ENCODE data around the gene DMBT1.

DMBT1 gene

DNA sequence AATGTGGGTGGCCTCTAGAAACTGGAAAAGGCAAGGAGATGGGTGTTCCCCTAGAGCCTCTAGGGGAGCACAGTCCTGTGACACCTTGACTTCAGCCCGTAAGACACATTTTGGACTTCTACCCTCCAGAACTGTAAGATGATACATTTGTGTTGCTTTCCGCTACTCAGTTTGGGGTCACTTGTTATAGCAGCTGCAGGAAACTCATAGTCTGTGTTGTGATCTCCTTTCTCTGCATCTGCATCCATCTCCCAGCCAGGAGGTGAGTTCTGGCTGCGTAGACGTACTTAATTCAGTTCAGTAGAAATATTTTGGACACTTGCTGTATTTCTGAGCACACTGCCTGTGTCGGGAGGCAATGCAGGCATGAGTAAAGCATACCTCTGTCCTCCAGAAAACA is 29.3 kb upstream of the DMBT1 start:
- H3K27ac ChIP-seq: no peak overlapping the region
- no peak for TF ChIP-seq ZFX (IDR thresholded peaks at IDR 0.05)

DNA sequence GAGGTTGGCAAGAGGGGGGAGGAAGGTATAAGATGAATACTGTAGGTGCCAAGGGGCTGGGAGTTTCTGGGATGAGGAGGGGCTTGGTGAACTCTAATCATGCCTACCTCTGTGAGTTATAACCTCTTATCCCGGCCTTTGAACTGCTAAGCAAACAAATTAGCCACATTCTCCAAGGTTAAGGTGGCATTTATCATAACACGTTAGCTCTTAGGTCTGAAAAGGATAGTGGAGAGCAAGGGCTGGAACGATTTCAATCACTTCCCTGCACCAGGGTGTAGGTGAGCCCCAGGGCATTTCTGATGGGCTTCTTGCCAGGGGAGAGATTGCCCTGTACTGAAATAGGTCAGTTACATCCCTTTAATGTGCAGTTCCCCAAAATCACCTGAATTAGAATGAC is 28.6 kb upstream of the DMBT1 start:
- TF ChIP-seq, protein P1, sequence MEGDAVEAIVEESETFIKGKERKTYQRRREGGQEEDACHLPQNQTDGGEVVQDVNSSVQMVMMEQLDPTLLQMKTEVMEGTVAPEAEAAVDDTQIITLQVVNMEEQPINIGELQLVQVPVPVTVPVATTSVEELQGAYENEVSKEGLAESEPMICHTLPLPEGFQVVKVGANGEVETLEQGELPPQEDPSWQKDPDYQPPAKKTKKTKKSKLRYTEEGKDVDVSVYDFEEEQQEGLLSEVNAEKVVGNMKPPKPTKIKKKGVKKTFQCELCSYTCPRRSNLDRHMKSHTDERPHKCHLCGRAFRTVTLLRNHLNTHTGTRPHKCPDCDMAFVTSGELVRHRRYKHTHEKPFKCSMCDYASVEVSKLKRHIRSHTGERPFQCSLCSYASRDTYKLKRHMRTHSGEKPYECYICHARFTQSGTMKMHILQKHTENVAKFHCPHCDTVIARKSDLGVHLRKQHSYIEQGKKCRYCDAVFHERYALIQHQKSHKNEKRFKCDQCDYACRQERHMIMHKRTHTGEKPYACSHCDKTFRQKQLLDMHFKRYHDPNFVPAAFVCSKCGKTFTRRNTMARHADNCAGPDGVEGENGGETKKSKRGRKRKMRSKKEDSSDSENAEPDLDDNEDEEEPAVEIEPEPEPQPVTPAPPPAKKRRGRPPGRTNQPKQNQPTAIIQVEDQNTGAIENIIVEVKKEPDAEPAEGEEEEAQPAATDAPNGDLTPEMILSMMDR (conservative IDR thresholded peaks at IDR 0.05): no peak
- TF ChIP-seq ZFX (IDR thresholded peaks at IDR 0.05): no peak

DNA sequence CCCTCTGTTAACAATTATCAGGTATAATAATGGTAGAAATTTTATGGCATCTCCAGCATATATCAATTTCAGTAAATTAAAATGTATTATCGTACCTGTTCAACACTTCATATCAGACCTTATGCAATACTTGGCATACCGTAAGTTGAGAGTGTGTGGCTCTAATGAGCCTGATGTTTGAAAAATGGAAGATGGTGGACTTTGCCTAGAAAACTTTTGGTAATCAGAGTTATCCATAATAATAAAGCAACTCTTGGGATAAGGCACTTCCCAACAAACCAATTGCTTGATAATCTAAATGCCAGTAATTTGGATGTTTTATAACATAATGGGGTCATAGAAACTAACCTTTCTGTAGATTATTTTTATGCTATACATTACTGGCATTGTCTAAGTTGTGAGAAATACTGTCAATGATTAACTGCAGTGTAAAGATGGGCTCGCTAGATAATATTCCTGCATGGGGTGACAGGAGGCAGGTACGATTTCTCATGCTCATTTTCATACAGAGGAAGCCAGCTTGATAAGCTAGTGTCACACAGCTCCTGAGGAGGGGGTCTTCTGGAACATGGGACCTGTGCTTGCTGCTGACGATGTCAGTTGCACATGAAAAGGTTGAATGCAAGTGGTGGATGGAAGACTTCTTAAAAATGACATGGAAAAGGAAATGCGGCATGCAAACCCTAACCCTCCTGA is 27.8 kb upstream of the DMBT1 start:
- TF ChIP-seq ZFX (IDR thresholded peaks at IDR 0.05): no peak
- TF ChIP-seq, protein P1 (conservative IDR thresholded peaks at IDR 0.05): no peak
- no peak overlapping the region for H3K27ac ChIP-seq

More for the DNA sequence above, 28.6 kb upstream of the DMBT1 start:
- H3K27ac ChIP-seq: no peak overlapping the region

DNA sequence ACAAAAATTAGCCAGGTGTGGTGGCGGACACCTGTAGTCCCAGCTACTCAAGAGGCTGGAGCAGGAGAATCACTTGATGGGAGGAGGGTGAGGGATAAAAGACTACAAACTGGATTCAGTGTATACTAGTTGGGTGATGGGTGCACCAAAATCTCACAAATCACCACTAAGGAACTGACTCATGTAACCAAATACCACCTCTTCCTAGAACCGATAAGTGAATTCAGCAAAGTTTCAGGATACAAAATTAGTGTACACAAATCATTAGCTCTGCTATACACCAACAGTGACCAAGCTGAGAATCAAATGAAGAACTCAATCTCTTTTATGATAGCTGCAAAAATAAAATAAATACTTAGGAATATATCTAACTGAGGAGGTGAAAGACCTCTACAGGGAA is 23.0 kb upstream of the DMBT1 start:
- no peak for TF ChIP-seq ZFX (IDR thresholded peaks at IDR 0.05)
- TF ChIP-seq, protein P1 (conservative IDR thresholded peaks at IDR 0.05): no peak
- H3K27ac ChIP-seq: no peak overlapping the region

DNA sequence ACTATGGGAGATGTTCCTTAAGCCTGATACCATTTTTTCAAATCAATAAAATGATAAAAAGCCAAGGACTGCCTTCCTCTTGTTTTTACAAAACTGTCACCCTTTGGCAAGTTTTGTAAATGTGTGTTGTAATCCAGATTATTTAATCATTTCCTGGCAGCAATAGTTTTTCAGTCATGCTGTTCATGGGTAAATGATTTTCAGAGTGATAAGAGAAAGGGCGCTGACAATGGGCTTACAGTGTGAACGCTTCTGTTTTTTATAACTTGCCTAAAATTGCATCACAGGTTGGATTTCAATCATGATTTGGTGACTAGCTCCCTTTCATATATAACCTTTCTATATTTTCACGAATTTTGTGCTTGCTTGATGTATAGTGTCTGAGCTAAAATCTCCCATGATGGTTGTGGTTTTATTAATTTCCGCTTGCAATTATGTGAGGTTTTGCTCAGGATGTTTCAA is 19.0 kb upstream of the DMBT1 start:
- H3K27ac ChIP-seq: no peak overlapping the region

DNA sequence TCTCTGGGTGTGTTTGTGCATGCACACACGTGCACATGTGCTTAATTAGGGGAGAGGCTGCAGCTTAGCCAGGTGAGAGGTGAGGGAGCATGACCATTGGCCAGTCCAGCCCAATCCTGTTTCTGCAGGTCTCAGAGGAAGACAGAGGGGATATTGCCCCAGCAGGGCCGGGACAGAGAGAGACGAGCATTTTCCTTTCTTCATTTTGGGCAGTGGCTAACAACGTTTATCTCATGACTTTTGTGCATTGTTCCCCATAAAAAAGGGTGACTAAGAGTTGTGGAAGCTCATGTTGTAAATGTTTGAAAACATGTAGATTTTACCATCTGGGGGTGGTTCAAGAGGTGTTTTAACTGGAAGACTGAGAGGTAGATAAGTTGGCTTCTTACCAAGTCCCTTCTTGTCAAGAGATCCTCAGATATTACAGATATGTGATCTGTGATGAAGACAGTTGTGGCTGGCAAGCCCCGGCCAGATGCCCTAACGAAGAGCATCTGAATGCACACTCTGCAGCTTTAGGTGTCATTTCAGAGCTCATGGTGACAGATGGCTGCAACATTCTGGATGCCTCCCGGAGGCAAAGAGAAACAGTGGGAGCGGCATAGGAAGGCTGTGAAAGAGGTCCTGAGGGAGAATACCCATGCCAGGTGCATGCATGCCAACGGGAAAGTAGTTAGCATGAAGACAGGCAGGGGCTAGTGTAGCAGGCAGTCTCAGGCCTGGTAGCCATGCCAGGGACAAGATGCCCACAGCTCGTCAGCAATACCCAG is 16.7 kb upstream of the DMBT1 start:
- no peak overlapping the region for H3K27ac ChIP-seq
- no peak for TF ChIP-seq ZFX (IDR thresholded peaks at IDR 0.05)
- TF ChIP-seq, protein P1 (conservative IDR thresholded peaks at IDR 0.05): no peak

More for the DNA sequence above, 19.0 kb upstream of the DMBT1 start:
- TF ChIP-seq, protein P1 (conservative IDR thresholded peaks at IDR 0.05): no peak
- no peak for TF ChIP-seq ZFX (IDR thresholded peaks at IDR 0.05)

DNA sequence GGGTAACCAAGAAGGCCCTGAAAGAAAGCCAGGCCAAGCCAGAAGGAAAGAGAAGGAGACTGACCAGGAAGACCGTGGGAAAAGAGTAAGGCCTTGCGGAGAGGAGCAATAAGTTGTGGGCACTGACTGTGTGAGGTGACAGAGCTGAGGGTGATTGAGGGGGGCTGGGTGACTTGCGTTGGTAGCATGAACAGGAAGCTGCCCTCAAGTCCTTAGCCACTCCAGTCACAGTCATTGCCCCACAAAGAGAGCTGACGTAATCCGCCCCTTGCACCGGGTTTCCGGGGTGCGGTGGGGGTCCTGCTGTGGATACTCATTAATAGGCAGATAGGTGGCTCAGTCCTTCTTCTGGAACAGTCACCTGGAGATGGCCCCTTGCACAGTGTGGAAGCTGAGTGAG is 16.1 kb upstream of the DMBT1 start:
- TF ChIP-seq, protein P1 (conservative IDR thresholded peaks at IDR 0.05): no peak
- no peak for TF ChIP-seq ZFX (IDR thresholded peaks at IDR 0.05)
- no peak overlapping the region for H3K27ac ChIP-seq
